Measurements from ENCODE around the gene PPP1R1B. TPM values are rescaled to one million over a fixed set of nuclear protein-coding genes. Genes with fewer than 3 reads are reported as not detected.

Gene PPP1R1B
- total RNA-seq, 2 experiments from 2014 or later: not detected

DNA sequence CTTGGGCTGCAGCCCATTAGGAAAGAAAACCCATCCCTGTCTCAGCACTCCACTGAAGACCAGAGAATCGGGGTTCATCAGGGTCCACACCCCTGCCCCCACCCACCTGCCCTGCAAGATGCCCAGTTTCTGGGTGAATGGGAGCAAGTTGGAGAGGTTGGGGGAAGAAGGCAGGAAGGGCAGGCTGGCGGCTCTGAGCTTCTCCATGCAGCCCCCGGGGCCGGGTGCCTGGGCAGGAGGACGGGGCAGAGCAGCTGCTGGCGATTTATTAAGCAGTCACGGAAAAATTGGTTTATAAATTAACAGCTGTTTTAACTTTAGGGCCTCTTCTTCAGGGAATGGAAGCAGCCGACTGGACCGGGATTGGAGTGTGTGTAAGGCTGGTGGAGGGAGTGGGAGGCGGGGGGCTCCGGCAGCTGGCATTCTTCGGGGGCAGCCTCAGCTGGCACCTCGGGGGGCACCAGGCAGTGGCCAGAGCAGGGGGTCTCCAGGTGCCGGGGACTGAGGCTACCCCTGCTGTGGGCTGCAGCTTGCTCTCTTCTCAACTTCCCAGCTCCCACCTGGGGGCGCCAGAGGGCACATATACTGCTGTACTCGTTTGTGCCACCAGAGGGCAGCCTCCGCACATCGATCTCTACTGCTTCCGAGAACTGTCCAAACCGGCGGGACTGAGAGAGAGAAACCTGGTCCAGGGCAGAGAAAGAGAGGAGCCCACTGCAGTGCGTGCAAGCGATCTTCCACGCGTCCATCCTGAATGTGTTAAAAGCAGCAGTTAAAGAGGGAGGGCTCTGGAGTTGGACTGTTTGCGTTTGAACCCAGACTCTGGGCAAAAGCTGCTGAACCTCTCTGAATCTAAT, 5.0 kb upstream of the PPP1R1B start:
- no peaks in the 10 kb centered on the region for H3K36me3 Mint-ChIP-seq
- peak; percentile 92 for DNase-seq
- H3K27me3 Mint-ChIP-seq: peaks cover 20% of the 10 kb centered on the region
- H3K4me3 Mint-ChIP-seq: peak overlapping the region; percentile 76
- H3K4me1 Mint-ChIP-seq (ENCODE audit: low read depth): peaks cover 23% of the 10 kb centered on the region
- intact Hi-C loops (cut with micrococcal nuclease): loop anchor here (1.0 to 5.0 kb wide), 5 partner anchors 13 to 359 kb away; partner anchors contain the start of genes MIEN1 and PSMD3
- H3K9me3 Mint-ChIP-seq: no peaks in the 10 kb centered on the region
- peak overlapping the region; percentile 97 for H3K27ac Mint-ChIP-seq
- CTCF ChIA-PET: interaction anchor here (0.5 to 8.6 kb wide), 76 partner anchors 9 to 491 kb away, joined by 3 to 178 read pairs (median 5); partner anchors contain the start of genes ERBB2, IKZF3, LRRC3C and MIEN1
- POLR2A ChIA-PET: interaction anchor here (0.9 to 1.4 kb wide), 3 partner anchors 135 to 358 kb away, joined by 3 to 5 read pairs (median 3); partner anchors contain the start of gene PSMD3

DNA sequence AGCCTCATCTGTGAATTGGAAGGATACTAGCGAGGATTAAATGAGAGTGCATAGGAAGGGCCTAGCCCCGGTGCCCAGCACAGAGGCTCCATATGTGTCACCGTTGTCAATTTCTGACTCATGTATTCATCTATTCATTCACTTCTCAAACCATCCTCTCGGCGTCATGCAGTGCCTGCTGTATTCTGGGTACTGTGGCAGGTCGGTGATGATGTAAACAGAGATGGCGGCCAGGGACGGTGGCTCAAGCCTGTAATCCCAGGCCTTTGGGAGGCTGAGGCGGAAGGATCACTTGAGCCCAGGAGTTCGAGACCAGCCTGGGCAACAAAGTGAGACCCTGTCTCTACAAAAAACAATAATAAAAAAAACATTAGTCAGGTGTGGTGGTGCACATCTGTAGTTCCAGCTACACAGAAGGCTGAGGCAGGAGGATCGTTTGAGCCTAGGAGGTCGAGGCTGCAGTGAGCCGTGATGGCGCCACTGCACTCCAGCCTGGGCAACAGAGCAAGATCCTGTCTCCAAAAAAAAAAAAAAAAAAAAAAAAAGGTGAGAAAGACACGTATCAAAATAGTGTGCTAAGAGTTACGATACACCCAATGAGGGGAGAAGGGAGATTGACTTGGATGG, 4.3 kb upstream of the PPP1R1B start:
- H3K4me1 Mint-ChIP-seq (ENCODE audit: low read depth): peaks cover 25% of the 10 kb centered on the region
- DNase-seq: peak; percentile 84
- peak overlapping the region; percentile 76 for H3K4me3 Mint-ChIP-seq
- intact Hi-C loops (cut with micrococcal nuclease): loop anchor here (1.0 to 5.0 kb wide), 6 partner anchors 12 to 358 kb away; partner anchors contain the start of genes MIEN1 and PSMD3
- peak overlapping the region; percentile 97 for H3K27ac Mint-ChIP-seq
- H3K36me3 Mint-ChIP-seq: no peaks in the 10 kb centered on the region
- ChIA-PET CTCF (interaction anchor here (0.6 to 8.6 kb wide), 42 partner anchors 10 to 491 kb away, joined by 3 to 178 read pairs (median 6); partner anchors contain the start of genes LRRC3C, MIEN1, NEUROD2 and ORMDL3), POLR2A (interaction anchor here (0.9 to 1.4 kb wide), 3 partner anchors 19 to 358 kb away, joined by 3 to 5 read pairs (median 3); partner anchors contain the start of gene PSMD3)
- no peaks in the 10 kb centered on the region for H3K9me3 Mint-ChIP-seq
- peaks cover 22% of the 10 kb centered on the region for H3K27me3 Mint-ChIP-seq

DNA sequence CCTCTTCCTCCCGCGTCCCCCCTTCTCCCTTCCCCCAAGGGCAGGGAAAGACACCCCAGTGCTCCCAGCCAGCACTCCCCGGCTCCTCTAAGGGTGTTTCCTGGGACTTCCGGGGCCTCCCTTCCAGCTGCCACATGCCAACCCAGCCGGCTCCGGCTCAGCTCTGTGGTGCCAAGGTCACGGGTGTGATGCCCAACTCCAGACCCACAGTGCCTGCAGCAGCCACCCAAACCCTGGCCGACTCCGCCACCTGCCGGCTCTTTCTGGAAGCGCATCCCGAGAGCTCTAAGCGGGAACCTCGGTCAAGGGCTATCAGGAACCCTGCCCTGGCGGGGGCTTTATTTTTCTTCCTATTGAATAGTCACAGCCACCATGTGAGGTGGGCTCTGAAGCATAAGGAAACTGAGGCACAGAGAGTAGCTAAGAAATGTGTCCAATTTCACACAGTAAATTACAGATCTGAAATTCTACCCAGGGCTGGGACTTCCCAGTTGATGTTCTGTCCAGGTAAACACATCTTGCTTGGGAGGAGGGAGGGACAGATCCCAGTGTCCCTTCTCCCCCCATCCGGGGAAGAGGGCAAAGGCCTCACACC, 3.3 kb upstream of the PPP1R1B start:
- H3K4me3 Mint-ChIP-seq: peak overlapping the region; percentile 57
- peaks cover 30% of the 10 kb centered on the region for H3K27me3 Mint-ChIP-seq
- H3K36me3 Mint-ChIP-seq: no peaks in the 10 kb centered on the region
- peaks cover 25% of the 10 kb centered on the region for H3K4me1 Mint-ChIP-seq (ENCODE audit: low read depth)
- peak; percentile 93 for DNase-seq
- CTCF ChIA-PET: interaction anchor here (0.6 to 8.6 kb wide), 45 partner anchors 10 to 567 kb away, joined by 3 to 178 read pairs (median 4); partner anchors contain the start of genes MED1, MIEN1, NEUROD2 and PGAP3
- peak overlapping the region; percentile 56 for H3K27ac Mint-ChIP-seq
- POLR2A ChIA-PET: interaction anchor here (0.8 to 1.6 kb wide), 3 partner anchors 17 to 45 kb away, joined by 3 to 4 read pairs (median 3); partner anchors contain the start of gene PNMT
- intact Hi-C loops (cut with micrococcal nuclease): loop anchor here (1.0 to 5.0 kb wide), 3 partner anchors 75 to 357 kb away; partner anchors contain the start of genes MIEN1 and PSMD3
- no peaks in the 10 kb centered on the region for H3K9me3 Mint-ChIP-seq

DNA sequence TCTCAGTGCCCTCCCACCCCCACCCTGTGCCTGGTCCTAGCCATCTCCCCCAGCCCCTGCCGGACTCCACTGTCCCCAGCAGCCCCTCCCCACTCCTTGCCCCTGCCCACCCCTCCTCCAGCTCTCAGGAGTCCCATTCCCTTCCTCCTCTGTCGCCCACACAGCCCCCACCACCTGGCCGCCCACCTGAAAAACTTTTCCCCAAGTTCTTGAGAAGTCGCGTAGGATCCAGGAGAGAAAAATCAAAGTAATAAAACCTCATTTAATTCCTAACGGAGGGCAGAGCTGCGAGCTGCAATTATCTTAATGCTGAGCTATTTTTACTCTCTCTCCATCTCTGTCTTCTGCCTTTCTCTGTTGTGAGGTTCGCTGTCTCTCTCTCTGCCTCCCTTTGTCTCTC, 2.4 kb upstream of the PPP1R1B start:
- DNase-seq: no peak
- POLR2A ChIA-PET: interaction anchor here (1.6 kb wide), 1 partner anchor 44 kb away, joined by 4 read pairs; the partner anchor contains the start of gene PNMT

DNA sequence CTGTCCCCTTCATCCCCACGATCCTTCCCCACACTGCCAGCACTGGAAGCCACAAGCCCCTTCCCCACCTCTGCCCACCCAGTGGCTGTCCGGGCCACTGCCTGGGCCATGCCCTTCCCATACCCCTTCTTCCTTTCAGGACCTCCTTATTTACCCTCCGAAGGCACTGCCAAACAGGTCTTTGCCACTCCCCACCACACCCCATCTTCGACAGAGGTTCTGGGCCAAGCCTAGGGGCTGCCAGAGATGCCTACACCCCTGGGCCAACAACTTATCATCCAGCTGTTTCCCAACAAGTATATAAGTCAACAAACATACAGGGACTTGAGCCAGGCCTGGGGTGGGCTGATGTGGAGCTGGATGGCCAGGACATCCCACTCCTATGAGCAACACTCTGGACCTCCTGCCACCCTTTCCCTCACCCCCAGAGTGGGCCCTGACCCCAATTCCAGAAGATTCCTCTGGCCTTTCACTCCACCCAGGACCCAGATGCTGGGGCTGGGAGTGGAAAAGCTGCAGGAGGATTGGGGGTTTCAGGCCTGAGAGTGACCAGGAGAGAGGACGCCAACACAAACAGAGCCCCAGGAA, 1.5 kb upstream of the PPP1R1B start:
- H3K27me3 Mint-ChIP-seq: peaks cover 34% of the 10 kb centered on the region
- H3K36me3 Mint-ChIP-seq: no peaks in the 10 kb centered on the region
- peaks cover 25% of the 10 kb centered on the region for H3K4me1 Mint-ChIP-seq (ENCODE audit: low read depth)
- H3K27ac Mint-ChIP-seq: no peak overlapping the region
- H3K4me3 Mint-ChIP-seq: no peak overlapping the region
- DNase-seq: no peak
- no peaks in the 10 kb centered on the region for H3K9me3 Mint-ChIP-seq
- intact Hi-C loops (cut with micrococcal nuclease): no loop called here
- CTCF ChIA-PET: interaction anchor here (1.0 to 8.6 kb wide), 7 partner anchors 8 to 130 kb away, joined by 3 to 178 read pairs (median 14); no protein-coding TSS in a partner anchor
- POLR2A ChIA-PET: interaction anchor here (0.5 kb wide), 1 partner anchor 30 kb away, joined by 3 read pairs; no protein-coding TSS in a partner anchor

More for the DNA sequence above, 2.4 kb upstream of the PPP1R1B start:
- intact Hi-C loops (cut with micrococcal nuclease): loop anchor here (5.0 kb wide), 1 partner anchor 108 kb away; the partner anchor contains the start of gene MIEN1
- H3K9me3 Mint-ChIP-seq: no peaks in the 10 kb centered on the region
- CTCF ChIA-PET: interaction anchor here (0.6 to 8.6 kb wide), 12 partner anchors 9 to 357 kb away, joined by 3 to 178 read pairs (median 5); partner anchors contain the start of gene PSMD3
- peaks cover 34% of the 10 kb centered on the region for H3K27me3 Mint-ChIP-seq
- H3K36me3 Mint-ChIP-seq: no peaks in the 10 kb centered on the region
- no peak overlapping the region for H3K27ac Mint-ChIP-seq
- peaks cover 25% of the 10 kb centered on the region for H3K4me1 Mint-ChIP-seq (ENCODE audit: low read depth)
- no peak overlapping the region for H3K4me3 Mint-ChIP-seq

DNA sequence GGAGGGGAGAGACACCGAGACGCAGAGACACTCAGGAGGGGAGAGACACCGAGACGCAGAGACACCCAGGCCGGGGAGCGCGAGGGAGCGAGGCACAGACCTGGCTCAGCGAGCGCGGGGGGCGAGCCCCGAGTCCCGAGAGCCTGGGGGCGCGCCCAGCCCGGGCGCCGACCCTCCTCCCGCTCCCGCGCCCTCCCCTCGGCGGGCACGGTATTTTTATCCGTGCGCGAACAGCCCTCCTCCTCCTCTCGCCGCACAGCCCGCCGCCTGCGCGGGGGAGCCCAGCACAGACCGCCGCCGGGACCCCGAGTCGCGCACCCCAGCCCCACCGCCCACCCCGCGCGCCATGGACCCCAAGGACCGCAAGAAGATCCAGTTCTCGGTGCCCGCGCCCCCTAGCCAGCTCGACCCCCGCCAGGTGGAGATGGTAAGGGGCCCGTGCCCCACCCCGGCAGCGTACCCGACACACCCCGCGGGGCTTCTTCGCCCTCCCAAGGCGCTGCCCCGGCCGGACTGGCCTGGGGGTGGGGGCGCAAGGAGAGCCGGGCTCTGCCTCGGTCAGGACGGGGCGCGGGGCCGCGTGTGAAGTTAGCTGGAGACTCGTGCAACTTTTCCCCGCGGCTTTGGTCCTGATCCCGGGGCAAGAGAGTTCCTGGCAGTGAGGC, 427 bp downstream of the PPP1R1B start:
- DNase-seq: no peak
- Mint-ChIP-seq H3K36me3 (no peaks in the 10 kb centered on the region), H3K4me1 (ENCODE audit: low read depth) (peaks cover 23% of the 10 kb centered on the region), H3K4me3 (no peak overlapping the region), H3K9me3 (no peaks in the 10 kb centered on the region), H3K27me3 (peaks cover 41% of the 10 kb centered on the region), H3K27ac (no peak overlapping the region)
- POLR2A ChIA-PET: no interaction called here
- intact Hi-C loops (cut with micrococcal nuclease): no loop called here
- CTCF ChIA-PET: interaction anchor here (1.5 kb wide), 2 partner anchors 8 to 103 kb away, joined by 3 to 5 read pairs; partner anchors contain the start of gene MIEN1

DNA sequence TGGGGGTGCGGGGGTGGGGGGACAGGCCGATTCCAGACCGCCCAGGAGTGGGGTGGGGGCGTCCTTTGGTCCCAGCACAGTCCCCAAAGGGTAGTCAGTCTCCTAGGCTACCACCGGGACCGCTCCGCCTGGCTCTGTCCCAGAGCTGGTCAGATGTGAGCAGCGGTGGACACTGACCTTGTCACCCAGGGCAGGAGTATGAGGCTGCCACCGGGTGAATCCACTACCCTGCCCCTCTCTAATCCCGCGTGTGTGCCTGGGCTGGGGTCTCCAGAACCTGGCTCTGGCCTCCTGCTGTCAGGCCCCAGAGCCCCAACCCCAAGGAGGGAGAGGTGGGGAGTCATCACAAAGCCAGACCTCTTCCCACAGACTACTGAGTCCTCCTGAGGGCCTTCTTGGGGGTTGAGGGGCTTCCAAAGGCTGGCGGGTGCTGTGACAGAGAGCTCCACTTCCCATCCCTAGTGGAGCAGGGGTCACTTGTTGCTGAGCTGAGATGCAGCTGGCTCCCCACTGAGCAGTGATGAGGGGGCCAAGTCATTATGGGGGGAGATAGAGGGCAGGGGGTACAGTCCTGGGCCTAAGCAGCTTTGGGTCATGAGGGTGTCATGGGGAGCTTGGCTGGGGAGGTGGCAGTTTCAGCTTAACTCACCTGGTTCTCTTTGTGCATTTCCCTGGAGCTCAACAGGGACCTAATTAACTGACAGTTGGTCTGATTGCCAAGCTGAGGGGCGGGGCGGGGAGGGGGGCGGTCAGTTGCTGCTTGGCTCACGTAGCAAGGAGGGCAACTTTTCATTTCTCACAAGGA, 1.2 kb downstream of the PPP1R1B start:
- Mint-ChIP-seq H3K27ac (no peak overlapping the region), H3K9me3 (no peaks in the 10 kb centered on the region), H3K27me3 (peaks cover 41% of the 10 kb centered on the region), H3K4me3 (no peak overlapping the region), H3K36me3 (no peaks in the 10 kb centered on the region), H3K4me1 (ENCODE audit: low read depth) (peaks cover 17% of the 10 kb centered on the region)
- intact Hi-C loops (cut with micrococcal nuclease): no loop called here
- ChIA-PET POLR2A (no interaction called here), CTCF (interaction anchor here (1.5 kb wide), 2 partner anchors 9 to 103 kb away, joined by 3 to 5 read pairs; partner anchors contain the start of gene MIEN1)
- DNase-seq: no peak

DNA sequence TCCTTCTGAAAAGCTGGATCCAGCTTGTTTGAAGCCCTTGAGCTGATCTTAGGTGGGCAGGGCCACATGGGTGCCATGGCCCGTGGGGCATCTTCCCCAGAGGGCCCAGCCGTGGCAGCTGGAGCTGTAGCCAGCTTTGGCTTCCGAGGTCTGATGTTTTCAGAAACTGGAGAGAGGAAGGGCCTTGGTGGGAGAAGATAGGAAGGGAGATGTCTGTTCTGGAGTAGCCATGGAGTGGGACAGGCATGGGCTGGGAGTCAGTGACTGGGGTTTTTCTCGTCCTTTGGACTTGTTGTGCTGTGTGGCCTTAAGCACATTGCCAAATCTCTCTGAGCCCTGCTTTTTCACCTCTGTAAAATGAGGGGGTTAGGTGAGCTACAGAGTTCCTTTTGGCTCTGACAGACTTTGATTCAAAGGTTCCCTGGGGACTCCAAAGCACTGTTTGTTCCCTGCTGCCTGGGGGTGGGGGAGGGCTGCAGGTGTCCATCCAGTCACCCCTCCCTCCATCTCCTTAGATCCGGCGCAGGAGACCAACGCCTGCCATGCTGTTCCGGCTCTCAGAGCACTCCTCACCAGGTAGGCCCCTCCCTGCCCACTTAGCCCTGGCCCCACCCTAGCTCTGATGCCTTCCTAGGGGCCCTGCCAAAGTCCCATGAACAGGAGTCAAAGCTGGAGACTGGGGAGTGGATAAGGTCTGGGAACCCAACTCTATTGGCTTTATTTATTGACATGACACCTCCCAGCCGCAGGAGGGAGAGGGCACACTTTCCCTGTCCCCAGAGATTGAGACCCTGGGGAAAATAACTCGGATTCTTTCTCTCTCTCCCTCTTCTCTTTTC, 2.1 kb downstream of the PPP1R1B start:
- ChIA-PET POLR2A (no interaction called here), CTCF (interaction anchor here (1.5 to 7.6 kb wide), 2 partner anchors 7 to 10 kb away, joined by 5 to 178 read pairs; no protein-coding TSS in a partner anchor)
- Mint-ChIP-seq H3K4me3 (no peak overlapping the region), H3K9me3 (no peaks in the 10 kb centered on the region), H3K36me3 (no peaks in the 10 kb centered on the region), H3K27ac (no peak overlapping the region), H3K27me3 (peaks cover 41% of the 10 kb centered on the region), H3K4me1 (ENCODE audit: low read depth) (peaks cover 11% of the 10 kb centered on the region)
- no peak for DNase-seq
- intact Hi-C loops (cut with micrococcal nuclease): no loop called here

DNA sequence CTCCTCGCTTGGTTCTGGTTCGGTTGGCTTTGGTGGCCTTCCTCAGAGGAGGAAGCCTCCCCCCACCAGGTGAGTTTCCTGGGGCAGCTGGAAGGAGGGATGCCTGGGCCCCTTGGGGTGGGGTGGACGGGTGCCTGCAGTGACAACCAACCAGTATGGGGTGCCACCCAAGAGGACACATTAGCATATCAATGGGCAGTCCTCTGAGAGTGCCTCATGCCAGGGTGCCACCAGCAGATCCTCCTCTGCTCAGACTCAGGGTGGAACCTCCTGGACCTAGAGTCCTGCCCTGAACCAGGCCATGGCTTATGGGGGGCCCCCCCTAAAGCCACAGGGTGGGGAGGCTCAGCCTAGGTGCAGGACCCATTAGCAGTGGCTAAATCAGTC, 2.7 kb downstream of the PPP1R1B start:
- Mint-ChIP-seq H3K36me3 (no peaks in the 10 kb centered on the region), H3K27me3 (peaks cover 39% of the 10 kb centered on the region), H3K4me1 (ENCODE audit: low read depth) (peaks cover 11% of the 10 kb centered on the region), H3K27ac (no peak overlapping the region), H3K4me3 (no peak overlapping the region), H3K9me3 (no peaks in the 10 kb centered on the region)
- no peak for DNase-seq
- POLR2A ChIA-PET: no interaction called here
- intact Hi-C loops (cut with micrococcal nuclease): no loop called here
- CTCF ChIA-PET: interaction anchor here (7.6 kb wide), 1 partner anchor 8 kb away, joined by 178 read pairs; no protein-coding TSS in a partner anchor

Data from activated CD4-positive, alpha-beta memory T cell treated with anti-CD3 and anti-CD28 coated beads for 36 hours (primary cell).